Activated CD8-positive, alpha-beta memory T cell treated with anti-CD3 and anti-CD28 coated beads for 48 hours (primary cell): ENCODE results near the gene EFCAB5.

Experiments used
- DNase-seq, 3 experiments: peaks; one replicate each; pipeline ENCODE4 v3.0.0-alpha.2; 2020; ENCODE audit warnings: low read depth in 2 of 3, low spot score in 2 of 3

Gene EFCAB5

DNA sequence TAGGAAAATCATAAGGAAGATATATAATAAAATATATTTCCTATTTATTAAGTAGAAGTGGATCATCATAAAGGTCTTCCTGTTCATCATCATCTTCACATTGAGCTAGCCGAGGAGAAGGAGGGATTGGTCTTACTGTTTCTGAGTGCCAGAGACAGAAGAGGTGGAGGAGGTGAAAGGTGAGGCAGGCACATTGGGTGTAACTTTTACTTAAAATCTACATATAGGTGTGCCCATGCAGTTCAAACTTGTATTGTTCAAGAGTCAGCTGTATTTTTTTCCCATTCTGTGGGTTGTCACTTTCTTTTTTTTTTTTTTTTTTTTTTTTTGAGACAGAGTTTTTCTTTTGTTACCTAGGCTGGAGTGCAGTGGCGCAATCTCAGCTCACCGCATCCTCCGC lies 210.0 kb downstream of the EFCAB5 start:
- DNase-seq, result no peak

DNA sequence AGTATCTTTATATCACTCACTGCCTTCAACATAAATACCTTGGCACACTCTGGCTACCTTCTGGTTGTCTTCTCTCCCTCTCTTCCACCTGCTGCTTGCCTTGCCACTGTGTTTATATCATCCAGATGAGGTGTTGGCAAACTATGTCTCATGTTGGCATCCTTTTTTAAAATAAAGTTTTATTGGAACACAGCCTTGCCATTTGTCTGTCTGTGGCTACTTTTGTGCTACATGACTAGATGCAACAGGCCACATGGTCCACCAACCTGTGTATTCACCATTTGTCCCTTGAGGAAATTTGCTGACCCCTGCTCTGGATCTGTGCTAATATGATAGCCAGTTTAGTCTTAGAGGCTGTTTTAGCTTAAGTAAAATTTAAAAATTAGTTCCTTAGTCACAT lies 212.0 kb downstream of the EFCAB5 start:
- DNase-seq, result no peak

DNA sequence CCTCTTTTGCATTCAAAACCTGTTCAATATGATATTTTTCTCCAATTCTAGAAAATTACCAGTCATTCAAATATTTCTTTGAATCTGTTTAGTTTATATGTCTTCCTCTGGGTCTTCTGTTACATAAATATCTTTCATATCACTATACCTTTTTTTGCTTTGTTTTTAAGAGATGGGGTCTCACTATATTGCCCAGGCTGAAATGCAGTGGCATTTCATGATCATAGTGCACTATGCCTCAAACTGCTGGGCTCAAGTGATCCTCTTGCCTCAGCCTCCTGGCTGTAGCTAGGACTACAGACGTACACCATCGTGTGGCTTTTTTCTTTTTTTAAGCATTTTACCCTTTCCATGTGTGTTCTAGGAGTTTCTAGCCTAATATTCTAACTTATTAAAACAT lies 214.0 kb downstream of the EFCAB5 start:
- DNase-seq, result no peak
